Activated CD4-positive, alpha-beta T cell treated with anti-CD3 and anti-CD28 coated beads for 36 hours (primary cell): ENCODE results near the gene ST7. TPM values are rescaled to one million over a fixed set of nuclear protein-coding genes. Genes with fewer than 3 reads are reported as not detected.

Experiments used
- ATAC-seq: fragments of 200-7000 bp; cut with Tn5 transposase; one replicate; pipeline ENCODE4 v1.10.0; 2021; ENCODE audit warnings: mild to moderate bottlenecking, moderate library complexity
- CTCF ChIA-PET: fragments of 350-600 bp; sonication (Branson Sonifier 250); formaldehyde crosslinking; loops from one replicate; lab custom pipeline; 2021; ENCODE audit warnings: antibody characterized with exemption; lab: Charles Lee
- POLR2A ChIA-PET: fragments of 350-600 bp; sonication (Branson Sonifier 250); formaldehyde crosslinking; loops from one replicate; lab custom pipeline; 2021; ENCODE audit warnings: antibody characterized with exemption, inconsistent platforms; lab: Charles Lee
- DNase-seq: peaks from one replicate; pipeline ENCODE4 v3.0.0-alpha.2; 2020
- H3K27ac Mint-ChIP-seq: one replicate; pipeline ENCODE4 v1.8.0; 2021; ENCODE audit warnings: mixed read lengths
- H3K27me3 Mint-ChIP-seq: one replicate; pipeline ENCODE4 v1.8.0; 2021; ENCODE audit warnings: mixed read lengths
- H3K36me3 Mint-ChIP-seq: one replicate; pipeline ENCODE4 v1.8.0; 2021; ENCODE audit warnings: low read depth, mixed read lengths
- H3K4me1 Mint-ChIP-seq: one replicate; pipeline ENCODE4 v1.8.0; 2021; ENCODE audit warnings: mixed read lengths
- H3K4me3 Mint-ChIP-seq: one replicate; pipeline ENCODE4 v1.8.0; 2021; ENCODE audit warnings: mild to moderate bottlenecking, moderate library complexity, mixed read lengths
- H3K9me3 Mint-ChIP-seq: one replicate; pipeline ENCODE4 v1.8.0; 2021; ENCODE audit warnings: low read depth, mixed read lengths
- intact Hi-C, 2 experiments: fragments of 100-400 bp; cut with DNase I in 1 of 2; cut with micrococcal nuclease in 1 of 2; formaldehyde crosslinking; loops; one replicate each; pipeline versions ENCODE4 v1.14.2 to v1.15.1; 2022 to 2024; cut with DNase I, micrococcal nuclease
- total RNA-seq, 2 experiments: library from RNA; stranded (reverse); gene quantifications; one replicate each; pipeline ENCODE4 v1.2.3, GENCODE V29; 2021

The ST7 gene
- total RNA-seq, 2 experiments from 2014 or later = 6.4 to 8.1 TPM

- ATAC-seq = no peak
- DNase-seq = no peak
- POLR2A ChIA-PET = no interaction called here
- Mint-ChIP-seq H3K36me3 (no peaks in the 10 kb centered on the region), H3K27me3 (no peaks in the 10 kb centered on the region), H3K27ac (no peak overlapping the region), H3K4me3 (no peak overlapping the region), H3K9me3 (no peaks in the 10 kb centered on the region), H3K4me1 (no peaks in the 10 kb centered on the region)
- CTCF ChIA-PET = interaction anchor here (0.5 to 1.6 kb wide), 3 partner anchors 16 to 1406 kb away, joined by 3 read pairs; no protein-coding TSS in a partner anchor
- intact Hi-C loops = no loop called here
These were observed 204.2 kb downstream of the ST7 start for GRCh38 chr7:117157241-117158209.

- ATAC-seq (no peak), DNase-seq (no peak)
- Mint-ChIP-seq H3K36me3 (no peaks in the 10 kb centered on the region), H3K9me3 (no peaks in the 10 kb centered on the region), H3K27me3 (no peaks in the 10 kb centered on the region), H3K4me3 (no peak overlapping the region), H3K27ac (no peak overlapping the region), H3K4me1 (no peaks in the 10 kb centered on the region)
- ChIA-PET CTCF (interaction anchor here (1.0 to 1.6 kb wide), 4 partner anchors 12 to 54 kb away, joined by 3 to 4 read pairs (median 3); no protein-coding TSS in a partner anchor), POLR2A (no interaction called here)
- intact Hi-C loops = no loop called here
These were observed 205.8 kb downstream of the ST7 start for GRCh38 chr7:117158941-117159697.

- Mint-ChIP-seq H3K9me3 (no peaks in the 10 kb centered on the region), H3K4me1 (no peaks in the 10 kb centered on the region), H3K27ac (no peak overlapping the region), H3K27me3 (no peaks in the 10 kb centered on the region), H3K36me3 (no peaks in the 10 kb centered on the region), H3K4me3 (no peak overlapping the region)
- ChIA-PET CTCF (no interaction called here), POLR2A (no interaction called here)
- intact Hi-C loops = no loop called here
- DNase-seq (no peak), ATAC-seq (no peak)
These were observed 209.8 kb downstream of the ST7 start for GRCh38 chr7:117163101-117163500.

GRCh38 chr7:117164620-117165019, 211.3 kb downstream of the ST7 start:
- intact Hi-C loops = no loop called here
- DNase-seq (no peak), ATAC-seq (no peak)
- Mint-ChIP-seq H3K4me3 (no peak overlapping the region), H3K36me3 (no peaks in the 10 kb centered on the region), H3K4me1 (no peaks in the 10 kb centered on the region), H3K9me3 (no peaks in the 10 kb centered on the region), H3K27me3 (no peaks in the 10 kb centered on the region), H3K27ac (no peak overlapping the region)
- ChIA-PET POLR2A (no interaction called here), CTCF (no interaction called here)

- Mint-ChIP-seq H3K27me3 (no peaks in the 10 kb centered on the region), H3K9me3 (no peaks in the 10 kb centered on the region), H3K4me3 (no peak overlapping the region), H3K36me3 (no peaks in the 10 kb centered on the region), H3K4me1 (no peaks in the 10 kb centered on the region), H3K27ac (no peak overlapping the region)
- ChIA-PET POLR2A (no interaction called here), CTCF (no interaction called here)
- no peak for ATAC-seq
- intact Hi-C loops = no loop called here
- no peak for DNase-seq
These were observed 212.4 kb downstream of the ST7 start for GRCh38 chr7:117165656-117166055.

GRCh38 chr7:117169907-117170306, 216.6 kb downstream of the ST7 start:
- intact Hi-C loops = no loop called here
- ATAC-seq = no peak

GRCh38 chr7:117171106-117171505, 217.8 kb downstream of the ST7 start:
- Mint-ChIP-seq H3K36me3 (peaks cover 6% of the 10 kb centered on the region), H3K4me3 (no peak overlapping the region), H3K27ac (no peak overlapping the region), H3K27me3 (no peaks in the 10 kb centered on the region), H3K9me3 (no peaks in the 10 kb centered on the region), H3K4me1 (no peaks in the 10 kb centered on the region)
- intact Hi-C loops = no loop called here
- DNase-seq (no peak), ATAC-seq (no peak)
- ChIA-PET POLR2A (no interaction called here), CTCF (no interaction called here)

More at GRCh38 chr7:117169907-117170306, 216.6 kb downstream of the ST7 start:
- Mint-ChIP-seq H3K27me3 (no peaks in the 10 kb centered on the region), H3K4me3 (no peak overlapping the region), H3K27ac (no peak overlapping the region), H3K4me1 (no peaks in the 10 kb centered on the region), H3K36me3 (peaks cover 6% of the 10 kb centered on the region), H3K9me3 (no peaks in the 10 kb centered on the region)
- POLR2A ChIA-PET = no interaction called here
- DNase-seq = no peak
- CTCF ChIA-PET = no interaction called here

GRCh38 chr7:117172283-117172682, 219.0 kb downstream of the ST7 start:
- no peaks in the 10 kb centered on the region for H3K4me1 Mint-ChIP-seq
- ChIA-PET CTCF (no interaction called here), POLR2A (no interaction called here)
- H3K9me3 Mint-ChIP-seq = no peaks in the 10 kb centered on the region
- ATAC-seq (no peak), DNase-seq (no peak)
- H3K27me3 Mint-ChIP-seq = no peaks in the 10 kb centered on the region
- H3K36me3 Mint-ChIP-seq = peaks cover 6% of the 10 kb centered on the region
- no peak overlapping the region for H3K27ac Mint-ChIP-seq
- H3K4me3 Mint-ChIP-seq = no peak overlapping the region
- intact Hi-C loops = no loop called here

GRCh38 chr7:117173035-117173770, 219.9 kb downstream of the ST7 start:
- H3K27me3 Mint-ChIP-seq = no peaks in the 10 kb centered on the region
- no peaks in the 10 kb centered on the region for H3K9me3 Mint-ChIP-seq
- no peaks in the 10 kb centered on the region for H3K4me1 Mint-ChIP-seq
- DNase-seq = no peak
- ChIA-PET POLR2A (no interaction called here), CTCF (no interaction called here)
- H3K27ac Mint-ChIP-seq = no peak overlapping the region
- no peak for ATAC-seq
- H3K4me3 Mint-ChIP-seq = no peak overlapping the region
- intact Hi-C loops = no loop called here
- peaks cover 6% of the 10 kb centered on the region for H3K36me3 Mint-ChIP-seq

- ATAC-seq (no peak), DNase-seq (no peak)
- H3K9me3 Mint-ChIP-seq = no peaks in the 10 kb centered on the region
- ChIA-PET CTCF (no interaction called here), POLR2A (no interaction called here)
- H3K36me3 Mint-ChIP-seq = peaks cover 5% of the 10 kb centered on the region
- no peak overlapping the region for H3K27ac Mint-ChIP-seq
- intact Hi-C loops = no loop called here
- H3K4me3 Mint-ChIP-seq = no peak overlapping the region
- no peaks in the 10 kb centered on the region for H3K4me1 Mint-ChIP-seq
- H3K27me3 Mint-ChIP-seq = no peaks in the 10 kb centered on the region
These were observed 222.9 kb downstream of the ST7 start for GRCh38 chr7:117176206-117176605.

GRCh38 chr7:117178600-117178999, 225.3 kb downstream of the ST7 start:
- CTCF ChIA-PET = no interaction called here
- H3K36me3 Mint-ChIP-seq = no peaks in the 10 kb centered on the region
- no peaks in the 10 kb centered on the region for H3K9me3 Mint-ChIP-seq
- H3K4me3 Mint-ChIP-seq = no peak overlapping the region
- H3K4me1 Mint-ChIP-seq = no peaks in the 10 kb centered on the region
- no peak overlapping the region for H3K27ac Mint-ChIP-seq
- intact Hi-C loops = no loop called here
- POLR2A ChIA-PET = no interaction called here
- DNase-seq (no peak), ATAC-seq (no peak)
- no peaks in the 10 kb centered on the region for H3K27me3 Mint-ChIP-seq
